Neural cell (in vitro differentiated cells): ENCODE data around the gene PLSCR3. TPM values are rescaled to one million over a fixed set of nuclear protein-coding genes. Genes with fewer than 3 reads are reported as not detected.

Experiments
- H2AFZ ChIP-seq: fragments of 200-600, 300-800 bp; sonication (generic), shearing (Covaris generic); 2 replicates; pipeline ENCODE4 v1.6.0; 2014; ENCODE audit warnings: low read depth, mild to moderate bottlenecking, antibody characterized with exemption, low read length, moderate library complexity
- H3F3A ChIP-seq: fragments of 200-600 bp; shearing (Covaris generic); 2 replicates; pipeline ENCODE4 v1.6.1; 2016; ENCODE audit warnings: mild to moderate bottlenecking, moderate library complexity, mixed read lengths, antibody characterized with exemption, low read length; ENCODE audit not compliant: insufficient read depth, poor library complexity, severe bottlenecking
- H3K27ac ChIP-seq: fragments of 200-600, 300-800 bp; sonication (generic), shearing (Covaris generic); 2 replicates; pipeline ENCODE4 v1.5.1; 2014; ENCODE audit warnings: mild to moderate bottlenecking, low read length, moderate library complexity
- H3K27me3 ChIP-seq: fragments of 300-800, 200-600 bp; sonication (generic), shearing (Covaris generic); 2 replicates; pipeline ENCODE4 v1.6.0; 2014; ENCODE audit warnings: mild to moderate bottlenecking, low read depth, low read length, moderate library complexity; ENCODE audit not compliant: insufficient read depth
- H3K36me3 ChIP-seq: fragments of 300-800, 200-600 bp; sonication (generic), shearing (Covaris generic); 2 replicates; pipeline ENCODE4 v1.5.1; 2014; ENCODE audit warnings: mild to moderate bottlenecking, antibody characterized with exemption, low read length, moderate library complexity; ENCODE audit not compliant: insufficient read depth
- H3K4me2 ChIP-seq: fragments of 300-800, 200-600 bp; sonication (generic), shearing (Covaris generic); 2 replicates; pipeline ENCODE4 v1.6.0; 2014; ENCODE audit warnings: mild to moderate bottlenecking, low read length
- H3K4me3 ChIP-seq: fragments of 300-800, 200-600 bp; sonication (generic), shearing (Covaris generic); 2 replicates; pipeline ENCODE4 v1.5.1; 2014; ENCODE audit warnings: mild to moderate bottlenecking, low read length, moderate library complexity
- H3K79me2 ChIP-seq: fragments of 200-600 bp; shearing (Covaris generic); replicated peaks from 2 replicates; pipeline ENCODE4 v1.6.0; 2014; ENCODE audit warnings: mild to moderate bottlenecking, low read length, moderate library complexity; ENCODE audit not compliant: insufficient read depth
- H3K9ac ChIP-seq: fragments of 300-800, 200-600 bp; sonication (generic), shearing (Covaris generic); 2 replicates; pipeline ENCODE4 v1.6.1; 2016; ENCODE audit warnings: mild to moderate bottlenecking, low read length, mixed read lengths
- H3K9me2 ChIP-seq: fragments of 200-600 bp; shearing (Covaris generic); 2 replicates; pipeline ENCODE4 v1.6.1; 2016; ENCODE audit warnings: mild to moderate bottlenecking, low read length, mixed read lengths; ENCODE audit not compliant: insufficient read depth
- H3K9me3 ChIP-seq: fragments of 200-600, 300-800 bp; sonication (generic), shearing (Covaris generic); 2 replicates; pipeline ENCODE4 v1.6.1; 2016; ENCODE audit warnings: mild to moderate bottlenecking, mixed run types, low read length, moderate library complexity, mixed read lengths
- H4K20me1 ChIP-seq: fragments of 200-600 bp; shearing (Covaris generic); 2 replicates; pipeline ENCODE4 v1.6.1; 2016; ENCODE audit warnings: mild to moderate bottlenecking, mixed run types; ENCODE audit not compliant: insufficient read depth
- EP300 ChIP-seq: fragments of 450-650 bp; conservative IDR thresholded peaks from 2 replicates; pipeline ENCODE4 v1.6.1; 2014; ENCODE audit warnings: antibody characterized with exemption, mild to moderate bottlenecking, moderate library complexity; ENCODE audit not compliant: poor library complexity, severe bottlenecking
- EZH2 ChIP-seq: fragments of 200-600, 300-800 bp; shearing (Covaris generic), sonication (generic); IDR thresholded peaks from 2 replicates; pipeline ENCODE4 v1.6.1; 2014; ENCODE audit warnings: antibody characterized with exemption, low read length, borderline replicate concordance, mild to moderate bottlenecking; ENCODE audit not compliant: insufficient read depth, poor library complexity, severe bottlenecking
- MXI1 ChIP-seq: fragments of 450-650 bp; conservative IDR thresholded peaks from 2 replicates; pipeline ENCODE4 v1.6.1; 2014; ENCODE audit warnings: antibody characterized with exemption, mild to moderate bottlenecking; ENCODE audit not compliant: poor library complexity, severe bottlenecking
- POLR2AphosphoS5 ChIP-seq: IDR thresholded peaks from 2 replicates; pipeline ENCODE4 v1.6.1; 2012
- RAD21 ChIP-seq: fragments of 450-650 bp; conservative IDR thresholded peaks from 2 replicates; pipeline ENCODE4 v1.6.1; 2014; ENCODE audit warnings: antibody characterized with exemption, mild to moderate bottlenecking, moderate library complexity
- SMC3 ChIP-seq: fragments of 450-650 bp; conservative IDR thresholded peaks from 2 replicates; pipeline ENCODE4 v1.6.1; 2014; ENCODE audit warnings: antibody characterized with exemption, mild to moderate bottlenecking, moderate library complexity; ENCODE audit not compliant: poor library complexity
- TAF1 ChIP-seq: IDR thresholded peaks from 2 replicates; pipeline ENCODE4 v1.6.1; 2012; ENCODE audit warnings: low read depth
- polyA plus RNA-seq: library from polyadenylated mRNA; depleted of rRNA; stranded (reverse); fragments of >200 nt; gene quantifications from 2 replicates; pipeline ENCODE4 v1.2.3, GENCODE V29; 2014
- TF ChIP-seq, protein P1 (sequence below): fragments of 450-650 bp; IDR thresholded peaks from 2 replicates; pipeline ENCODE4 v1.5.1; 2014; ENCODE audit warnings: antibody characterized with exemption, mild to moderate bottlenecking, moderate library complexity; ENCODE audit not compliant: poor library complexity, severe bottlenecking
- TF ChIP-seq, protein P2 (sequence below): IDR thresholded peaks from 2 replicates; pipeline ENCODE4 v1.6.1; 2012; ENCODE audit warnings: borderline replicate concordance

The PLSCR3 gene
- polyA plus RNA-seq, 1 donor from 2014 or later: 15.9 TPM

DNA sequence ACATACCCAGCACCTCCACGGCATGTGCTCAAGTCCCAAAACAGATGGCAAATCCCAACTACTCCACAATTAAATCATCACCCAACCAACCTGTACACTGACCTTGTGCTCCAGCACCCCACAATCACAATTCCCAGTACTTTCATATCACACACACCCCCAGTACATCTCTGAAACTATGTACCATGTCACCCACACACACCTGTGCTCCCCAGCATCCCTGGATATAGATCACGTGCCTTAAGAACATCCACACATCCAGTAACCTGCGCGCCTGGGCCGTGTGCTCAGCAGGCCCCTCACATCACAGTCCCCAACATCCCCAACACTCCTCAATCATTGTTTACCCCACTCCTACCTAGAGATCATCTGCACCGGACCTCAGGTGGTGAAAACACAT lies 15.4 kb upstream of the PLSCR3 start:
- no peaks in the 10 kb centered on the region for H3K9me3 ChIP-seq
- peaks cover 2% of the 10 kb centered on the region for H4K20me1 ChIP-seq
- H3K27ac ChIP-seq: no peak overlapping the region
- no peaks in the 10 kb centered on the region for H3K36me3 ChIP-seq
- H3F3A ChIP-seq: no peaks in the 10 kb centered on the region
- H3K9ac ChIP-seq: no peak overlapping the region
- H3K4me3 ChIP-seq: no peak overlapping the region
- no peak overlapping the region for H3K4me2 ChIP-seq
- H3K79me2 ChIP-seq: peaks cover 29% of the 10 kb centered on the region
- H3K9me2 ChIP-seq: no peaks in the 10 kb centered on the region
- H2AFZ ChIP-seq: no peak overlapping the region
- H3K27me3 ChIP-seq: no peaks in the 10 kb centered on the region
- TF ChIP-seq POLR2AphosphoS5 (no peak), MXI1 (no peak), RAD21 (no peak), EP300 (no peak), TAF1 (no peak), EZH2 (no peak), SMC3 (no peak)
- TF ChIP-seq, protein P1, sequence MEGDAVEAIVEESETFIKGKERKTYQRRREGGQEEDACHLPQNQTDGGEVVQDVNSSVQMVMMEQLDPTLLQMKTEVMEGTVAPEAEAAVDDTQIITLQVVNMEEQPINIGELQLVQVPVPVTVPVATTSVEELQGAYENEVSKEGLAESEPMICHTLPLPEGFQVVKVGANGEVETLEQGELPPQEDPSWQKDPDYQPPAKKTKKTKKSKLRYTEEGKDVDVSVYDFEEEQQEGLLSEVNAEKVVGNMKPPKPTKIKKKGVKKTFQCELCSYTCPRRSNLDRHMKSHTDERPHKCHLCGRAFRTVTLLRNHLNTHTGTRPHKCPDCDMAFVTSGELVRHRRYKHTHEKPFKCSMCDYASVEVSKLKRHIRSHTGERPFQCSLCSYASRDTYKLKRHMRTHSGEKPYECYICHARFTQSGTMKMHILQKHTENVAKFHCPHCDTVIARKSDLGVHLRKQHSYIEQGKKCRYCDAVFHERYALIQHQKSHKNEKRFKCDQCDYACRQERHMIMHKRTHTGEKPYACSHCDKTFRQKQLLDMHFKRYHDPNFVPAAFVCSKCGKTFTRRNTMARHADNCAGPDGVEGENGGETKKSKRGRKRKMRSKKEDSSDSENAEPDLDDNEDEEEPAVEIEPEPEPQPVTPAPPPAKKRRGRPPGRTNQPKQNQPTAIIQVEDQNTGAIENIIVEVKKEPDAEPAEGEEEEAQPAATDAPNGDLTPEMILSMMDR: no peak
- TF ChIP-seq, protein P2, sequence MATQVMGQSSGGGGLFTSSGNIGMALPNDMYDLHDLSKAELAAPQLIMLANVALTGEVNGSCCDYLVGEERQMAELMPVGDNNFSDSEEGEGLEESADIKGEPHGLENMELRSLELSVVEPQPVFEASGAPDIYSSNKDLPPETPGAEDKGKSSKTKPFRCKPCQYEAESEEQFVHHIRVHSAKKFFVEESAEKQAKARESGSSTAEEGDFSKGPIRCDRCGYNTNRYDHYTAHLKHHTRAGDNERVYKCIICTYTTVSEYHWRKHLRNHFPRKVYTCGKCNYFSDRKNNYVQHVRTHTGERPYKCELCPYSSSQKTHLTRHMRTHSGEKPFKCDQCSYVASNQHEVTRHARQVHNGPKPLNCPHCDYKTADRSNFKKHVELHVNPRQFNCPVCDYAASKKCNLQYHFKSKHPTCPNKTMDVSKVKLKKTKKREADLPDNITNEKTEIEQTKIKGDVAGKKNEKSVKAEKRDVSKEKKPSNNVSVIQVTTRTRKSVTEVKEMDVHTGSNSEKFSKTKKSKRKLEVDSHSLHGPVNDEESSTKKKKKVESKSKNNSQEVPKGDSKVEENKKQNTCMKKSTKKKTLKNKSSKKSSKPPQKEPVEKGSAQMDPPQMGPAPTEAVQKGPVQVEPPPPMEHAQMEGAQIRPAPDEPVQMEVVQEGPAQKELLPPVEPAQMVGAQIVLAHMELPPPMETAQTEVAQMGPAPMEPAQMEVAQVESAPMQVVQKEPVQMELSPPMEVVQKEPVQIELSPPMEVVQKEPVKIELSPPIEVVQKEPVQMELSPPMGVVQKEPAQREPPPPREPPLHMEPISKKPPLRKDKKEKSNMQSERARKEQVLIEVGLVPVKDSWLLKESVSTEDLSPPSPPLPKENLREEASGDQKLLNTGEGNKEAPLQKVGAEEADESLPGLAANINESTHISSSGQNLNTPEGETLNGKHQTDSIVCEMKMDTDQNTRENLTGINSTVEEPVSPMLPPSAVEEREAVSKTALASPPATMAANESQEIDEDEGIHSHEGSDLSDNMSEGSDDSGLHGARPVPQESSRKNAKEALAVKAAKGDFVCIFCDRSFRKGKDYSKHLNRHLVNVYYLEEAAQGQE: no peak

- H3K9me2 ChIP-seq: no peaks in the 10 kb centered on the region
- TF ChIP-seq, protein P1: no peak
- no peak for TF ChIP-seq TAF1
- TF ChIP-seq EP300: no peak
- TF ChIP-seq, protein P2: no peak
- TF ChIP-seq SMC3: no peak
- no peak for TF ChIP-seq EZH2
- no peak for TF ChIP-seq POLR2AphosphoS5
- TF ChIP-seq RAD21: no peak
- TF ChIP-seq MXI1: no peak
- H3K4me2 ChIP-seq: no peak overlapping the region
- H3K9me3 ChIP-seq: no peaks in the 10 kb centered on the region
- no peaks in the 10 kb centered on the region for H3K36me3 ChIP-seq
- peaks cover 29% of the 10 kb centered on the region for H3K79me2 ChIP-seq
- no peak overlapping the region for H3K4me3 ChIP-seq
- H3K9ac ChIP-seq: no peak overlapping the region
- H2AFZ ChIP-seq: no peak overlapping the region
- peaks cover 2% of the 10 kb centered on the region for H4K20me1 ChIP-seq
- H3F3A ChIP-seq: no peaks in the 10 kb centered on the region
- H3K27ac ChIP-seq: no peak overlapping the region
- no peaks in the 10 kb centered on the region for H3K27me3 ChIP-seq
Measured at GRCh38 chr17:7408863-7409262, 14.5 kb upstream of the PLSCR3 start.
